ENCODE data around the gene SNRNP27. TPM values are rescaled to one million over a fixed set of nuclear protein-coding genes. Genes with fewer than 3 reads are reported as not detected.

SNRNP27 gene
- total RNA-seq, 1 donor from 2014 or later = 43.1 TPM

GRCh38 chr2:69939722-69940121 lies 46.0 kb downstream of the SNRNP27 start:
- Mint-ChIP-seq H3K9me3 (no peaks in the 10 kb centered on the region), H3K27me3 (no peaks in the 10 kb centered on the region), H3K36me3 (peaks cover 33% of the 10 kb centered on the region), H3K4me3 (no peak overlapping the region), H3K4me1 (ENCODE audit: unreplicated experiment) (peaks cover 3% of the 10 kb centered on the region), H3K27ac (peak overlapping the region; percentile 48)
- DNase-seq (ENCODE audit: extremely low spot score, unreplicated experiment) = no peak
- TF ChIP-seq CTCF (conservative IDR thresholded peaks at IDR 0.05) = no peak

- Mint-ChIP-seq H3K9me3 (no peaks in the 10 kb centered on the region), H3K4me3 (no peak overlapping the region), H3K27me3 (no peaks in the 10 kb centered on the region), H3K36me3 (peaks cover 32% of the 10 kb centered on the region), H3K4me1 (ENCODE audit: unreplicated experiment) (peaks cover 3% of the 10 kb centered on the region), H3K27ac (no peak overlapping the region)
- no peak for DNase-seq (ENCODE audit: extremely low spot score, unreplicated experiment)
- no peak for TF ChIP-seq CTCF (conservative IDR thresholded peaks at IDR 0.05)
Measured at GRCh38 chr2:69940691-69941090, 46.9 kb downstream of the SNRNP27 start.

GRCh38 chr2:69943000-69943842 lies 49.5 kb downstream of the SNRNP27 start:
- peaks cover 23% of the 10 kb centered on the region for H3K36me3 Mint-ChIP-seq
- no peak for DNase-seq (ENCODE audit: extremely low spot score, unreplicated experiment)
- no peak overlapping the region for H3K4me3 Mint-ChIP-seq
- H3K27ac Mint-ChIP-seq = no peak overlapping the region
- no peak for TF ChIP-seq CTCF (conservative IDR thresholded peaks at IDR 0.05)
- no peaks in the 10 kb centered on the region for H3K9me3 Mint-ChIP-seq
- H3K4me1 Mint-ChIP-seq (ENCODE audit: unreplicated experiment) = peaks cover 3% of the 10 kb centered on the region
- H3K27me3 Mint-ChIP-seq = no peaks in the 10 kb centered on the region

GRCh38 chr2:69943843-69944525 lies 50.2 kb downstream of the SNRNP27 start:
- Mint-ChIP-seq H3K36me3 (peaks cover 15% of the 10 kb centered on the region), H3K27me3 (no peaks in the 10 kb centered on the region), H3K4me3 (no peak overlapping the region), H3K4me1 (ENCODE audit: unreplicated experiment) (peaks cover 3% of the 10 kb centered on the region), H3K27ac (no peak overlapping the region), H3K9me3 (no peaks in the 10 kb centered on the region)
- no peak for DNase-seq (ENCODE audit: extremely low spot score, unreplicated experiment)
- TF ChIP-seq CTCF (conservative IDR thresholded peaks at IDR 0.05) = no peak

- H3K27me3 Mint-ChIP-seq = no peaks in the 10 kb centered on the region
- H3K4me3 Mint-ChIP-seq = no peak overlapping the region
- no peak for TF ChIP-seq CTCF (conservative IDR thresholded peaks at IDR 0.05)
- no peak overlapping the region for H3K27ac Mint-ChIP-seq
- no peak for DNase-seq (ENCODE audit: extremely low spot score, unreplicated experiment)
- H3K9me3 Mint-ChIP-seq = no peaks in the 10 kb centered on the region
- H3K36me3 Mint-ChIP-seq = peaks cover 10% of the 10 kb centered on the region
- H3K4me1 Mint-ChIP-seq (ENCODE audit: unreplicated experiment) = peaks cover under 1% of the 10 kb centered on the region
Measured at GRCh38 chr2:69944756-69945155, 51.0 kb downstream of the SNRNP27 start.
